Measurements from ENCODE around the gene HMGN5. TPM values are rescaled to one million over a fixed set of nuclear protein-coding genes. Genes with fewer than 3 reads are reported as not detected.

The HMGN5 gene
- polyA plus RNA-seq, 1 donor from 2014 or later = 0.45 TPM

GRCh38 chrX:81195259-81195658, 6.5 kb downstream of the HMGN5 start:
- Histone ChIP-seq H3K36me3 (ENCODE audit: insufficient read depth, low read length) (no peaks in the 10 kb centered on the region), H4K20me1 (ENCODE audit: insufficient read depth) (no peaks in the 10 kb centered on the region), H3K9me2 (ENCODE audit: insufficient read depth, low read length) (no peaks in the 10 kb centered on the region), H3K27me3 (ENCODE audit: insufficient read depth, low read depth, low read length) (no peaks in the 10 kb centered on the region), H2AFZ (ENCODE audit: low read depth, low read length) (no peak overlapping the region), H3F3A (ENCODE audit: insufficient read depth, low read length, poor library complexity, severe bottlenecking) (no peaks in the 10 kb centered on the region), H3K4me3 (ENCODE audit: low read length) (no peak overlapping the region), H3K9ac (ENCODE audit: low read length) (no peak overlapping the region), H3K27ac (ENCODE audit: low read length) (no peak overlapping the region), H3K79me2 (replicated peaks; ENCODE audit: insufficient read depth, low read length) (no peaks in the 10 kb centered on the region), H3K9me3 (ENCODE audit: low read length) (no peaks in the 10 kb centered on the region), H3K4me2 (ENCODE audit: low read length) (no peak overlapping the region)
- no peak for TF ChIP-seq TAF1 (IDR thresholded peaks at IDR 0.05; ENCODE audit: low read depth)
- TF ChIP-seq RAD21 (conservative IDR thresholded peaks at IDR 0.05) = no peak
- no peak for TF ChIP-seq POLR2AphosphoS5 (IDR thresholded peaks at IDR 0.05)
- TF ChIP-seq MXI1 (conservative IDR thresholded peaks at IDR 0.05; ENCODE audit: poor library complexity, severe bottlenecking) = no peak
- no peak for TF ChIP-seq CTCF (IDR thresholded peaks at IDR 0.05; ENCODE audit: poor library complexity, severe bottlenecking)
- TF ChIP-seq EZH2 (IDR thresholded peaks at IDR 0.05; ENCODE audit: borderline replicate concordance, insufficient read depth, low read length, poor library complexity, severe bottlenecking) = no peak
- TF ChIP-seq REST (IDR thresholded peaks at IDR 0.05; ENCODE audit: borderline replicate concordance) = no peak
- TF ChIP-seq SMC3 (conservative IDR thresholded peaks at IDR 0.05; ENCODE audit: poor library complexity) = no peak
- TF ChIP-seq EP300 (conservative IDR thresholded peaks at IDR 0.05; ENCODE audit: poor library complexity, severe bottlenecking) = no peak

- H3K27me3 ChIP-seq (ENCODE audit: insufficient read depth, low read depth, low read length) = no peaks in the 10 kb centered on the region
- H3K27ac ChIP-seq (ENCODE audit: low read length) = no peak overlapping the region
- H3K79me2 ChIP-seq (replicated peaks; ENCODE audit: insufficient read depth, low read length) = no peaks in the 10 kb centered on the region
- no peaks in the 10 kb centered on the region for H3K9me3 ChIP-seq (ENCODE audit: low read length)
- H2AFZ ChIP-seq (ENCODE audit: low read depth, low read length) = no peak overlapping the region
- H3K9ac ChIP-seq (ENCODE audit: low read length) = no peak overlapping the region
- no peaks in the 10 kb centered on the region for H3K36me3 ChIP-seq (ENCODE audit: insufficient read depth, low read length)
- no peaks in the 10 kb centered on the region for H3K9me2 ChIP-seq (ENCODE audit: insufficient read depth, low read length)
- H3K4me2 ChIP-seq (ENCODE audit: low read length) = no peak overlapping the region
- no peak overlapping the region for H3K4me3 ChIP-seq (ENCODE audit: low read length)
- H4K20me1 ChIP-seq (ENCODE audit: insufficient read depth) = no peaks in the 10 kb centered on the region
- no peak for TF ChIP-seq REST (IDR thresholded peaks at IDR 0.05; ENCODE audit: borderline replicate concordance)
- peak; percentile 54 for TF ChIP-seq CTCF (IDR thresholded peaks at IDR 0.05; ENCODE audit: poor library complexity, severe bottlenecking)
- no peak for TF ChIP-seq EP300 (conservative IDR thresholded peaks at IDR 0.05; ENCODE audit: poor library complexity, severe bottlenecking)
- peak; percentile 51 for TF ChIP-seq SMC3 (conservative IDR thresholded peaks at IDR 0.05; ENCODE audit: poor library complexity)
- no peak for TF ChIP-seq MXI1 (conservative IDR thresholded peaks at IDR 0.05; ENCODE audit: poor library complexity, severe bottlenecking)
- no peak for TF ChIP-seq POLR2AphosphoS5 (IDR thresholded peaks at IDR 0.05)
- TF ChIP-seq TAF1 (IDR thresholded peaks at IDR 0.05; ENCODE audit: low read depth) = no peak
- no peak for TF ChIP-seq EZH2 (IDR thresholded peaks at IDR 0.05; ENCODE audit: borderline replicate concordance, insufficient read depth, low read length, poor library complexity, severe bottlenecking)
- peak; percentile 61 for TF ChIP-seq RAD21 (conservative IDR thresholded peaks at IDR 0.05)
- H3F3A ChIP-seq (ENCODE audit: insufficient read depth, low read length, poor library complexity, severe bottlenecking) = no peaks in the 10 kb centered on the region
These were observed 27.4 kb downstream of the HMGN5 start for GRCh38 chrX:81174286-81174685.
